ENCODE data around the gene SMCP. TPM values are rescaled to one million over a fixed set of nuclear protein-coding genes. Genes with fewer than 3 reads are reported as not detected.

Gene SMCP
- total RNA-seq, 1 donor, result not detected

- Histone ChIP-seq H2AFZ (ENCODE audit: low read length) (no peak overlapping the region), H3K36me3 (ENCODE audit: insufficient read depth, low read length) (no peaks in the 10 kb centered on the region), H3K79me2 (ENCODE audit: insufficient read depth, low read length) (no peaks in the 10 kb centered on the region), H3K4me3 (ENCODE audit: insufficient read depth, low read length) (no peak overlapping the region), H4K20me1 (ENCODE audit: insufficient read depth, low read length) (no peaks in the 10 kb centered on the region), H3K27me3 (ENCODE audit: insufficient read depth, low read length) (no peaks in the 10 kb centered on the region), H3K27ac (ENCODE audit: low read depth, low read length) (no peak overlapping the region), H3K4me1 (ENCODE audit: insufficient read depth, low read length) (no peaks in the 10 kb centered on the region), H3K9me3 (ENCODE audit: low read depth, low read length) (no peaks in the 10 kb centered on the region), H3K4me2 (ENCODE audit: insufficient read depth, low read length) (no peak overlapping the region)
- no peak for TF ChIP-seq CTCF (IDR thresholded peaks at IDR 0.05; ENCODE audit: extremely low read depth, low read depth, low read length)
- DNase-seq (ENCODE audit: insufficient read length, low spot score, missing footprints), result no peak
Measured at GRCh38 chr1:152858062-152858461, 20.1 kb upstream of the SMCP start.

GRCh38 chr1:152859696-152860095, 18.4 kb upstream of the SMCP start, which contains the start of gene LCE7A:
Gene LCE7A (plus strand): TSS chr1:152859996. CDS start chr1:152860698, 702 bp downstream.
- Histone ChIP-seq H3K4me1 (ENCODE audit: insufficient read depth, low read length) (no peaks in the 10 kb centered on the region), H3K79me2 (ENCODE audit: insufficient read depth, low read length) (no peaks in the 10 kb centered on the region), H3K9me3 (ENCODE audit: low read depth, low read length) (no peaks in the 10 kb centered on the region), H3K27me3 (ENCODE audit: insufficient read depth, low read length) (no peaks in the 10 kb centered on the region), H3K36me3 (ENCODE audit: insufficient read depth, low read length) (no peaks in the 10 kb centered on the region), H3K4me3 (ENCODE audit: insufficient read depth, low read length) (no peak within 1 kb of the TSS), H4K20me1 (ENCODE audit: insufficient read depth, low read length) (no peaks in the 10 kb centered on the region), H3K27ac (ENCODE audit: low read depth, low read length) (no peak within 1 kb of the TSS), H2AFZ (ENCODE audit: low read length) (no peak within 1 kb of the TSS), H3K4me2 (ENCODE audit: insufficient read depth, low read length) (no peak within 1 kb of the TSS)
- TF ChIP-seq CTCF (IDR thresholded peaks at IDR 0.05; ENCODE audit: extremely low read depth, low read depth, low read length), result no peak
- DNase-seq (ENCODE audit: insufficient read length, low spot score, missing footprints), result no peak

GRCh38 chr1:152860129-152860528, 18.0 kb upstream of the SMCP start:
- H3K27me3 ChIP-seq (ENCODE audit: insufficient read depth, low read length), result no peaks in the 10 kb centered on the region
- TF ChIP-seq CTCF (IDR thresholded peaks at IDR 0.05; ENCODE audit: extremely low read depth, low read depth, low read length), result no peak
- H2AFZ ChIP-seq (ENCODE audit: low read length), result no peak overlapping the region
- H3K27ac ChIP-seq (ENCODE audit: low read depth, low read length), result no peak overlapping the region
- no peak overlapping the region for H3K4me2 ChIP-seq (ENCODE audit: insufficient read depth, low read length)
- no peak overlapping the region for H3K4me3 ChIP-seq (ENCODE audit: insufficient read depth, low read length)
- no peaks in the 10 kb centered on the region for H3K4me1 ChIP-seq (ENCODE audit: insufficient read depth, low read length)
- no peaks in the 10 kb centered on the region for H3K79me2 ChIP-seq (ENCODE audit: insufficient read depth, low read length)
- no peak for DNase-seq (ENCODE audit: insufficient read length, low spot score, missing footprints)
- no peaks in the 10 kb centered on the region for H4K20me1 ChIP-seq (ENCODE audit: insufficient read depth, low read length)
- H3K36me3 ChIP-seq (ENCODE audit: insufficient read depth, low read length), result no peaks in the 10 kb centered on the region
- H3K9me3 ChIP-seq (ENCODE audit: low read depth, low read length), result no peaks in the 10 kb centered on the region

- Histone ChIP-seq H2AFZ (ENCODE audit: low read length) (no peak overlapping the region), H3K4me1 (ENCODE audit: insufficient read depth, low read length) (no peaks in the 10 kb centered on the region), H3K79me2 (ENCODE audit: insufficient read depth, low read length) (no peaks in the 10 kb centered on the region), H3K27me3 (ENCODE audit: insufficient read depth, low read length) (no peaks in the 10 kb centered on the region), H3K4me3 (ENCODE audit: insufficient read depth, low read length) (no peak overlapping the region), H3K9me3 (ENCODE audit: low read depth, low read length) (no peaks in the 10 kb centered on the region), H3K4me2 (ENCODE audit: insufficient read depth, low read length) (no peak overlapping the region), H4K20me1 (ENCODE audit: insufficient read depth, low read length) (no peaks in the 10 kb centered on the region), H3K36me3 (ENCODE audit: insufficient read depth, low read length) (no peaks in the 10 kb centered on the region), H3K27ac (ENCODE audit: low read depth, low read length) (no peak overlapping the region)
- no peak for TF ChIP-seq CTCF (IDR thresholded peaks at IDR 0.05; ENCODE audit: extremely low read depth, low read depth, low read length)
- no peak for DNase-seq (ENCODE audit: insufficient read length, low spot score, missing footprints)
Measured at GRCh38 chr1:152861374-152861773, 16.7 kb upstream of the SMCP start.
